ENCODE measurements around the gene DELE1.

Gene DELE1

GRCh38 chr5:141923448-141924313 is at the start of gene DELE1:
DELE1 (plus strand) TSS chr5:141923871; CDS start chr5:141923942, 71 bp downstream.
- peak; percentile 83 for DNase-seq (ENCODE audit: low read depth)

- DNase-seq (ENCODE audit: low read depth): no peak
Measured at GRCh38 chr5:141873933-141874261, 49.8 kb upstream of the DELE1 start.

- no peak for DNase-seq (ENCODE audit: low read depth)
Measured at GRCh38 chr5:141874262-141874964, 49.3 kb upstream of the DELE1 start.

GRCh38 chr5:141875022-141875740 is 48.5 kb upstream of the DELE1 start:
- DNase-seq (ENCODE audit: low read depth): no peak

GRCh38 chr5:141875795-141876627 is 47.7 kb upstream of the DELE1 start:
- no peak for DNase-seq (ENCODE audit: low read depth)

GRCh38 chr5:141876628-141877355 is 46.9 kb upstream of the DELE1 start:
- DNase-seq (ENCODE audit: low read depth): no peak

- DNase-seq (ENCODE audit: low read depth): no peak
Measured at GRCh38 chr5:141877356-141878185, 46.1 kb upstream of the DELE1 start.

GRCh38 chr5:141878186-141878710 is 45.4 kb upstream of the DELE1 start, which contains the start of gene PCDH1:
PCDH1 (minus strand) TSS chr5:141878410; CDS start chr5:141878262, 148 bp downstream.
- DNase-seq (ENCODE audit: low read depth): no peak

GRCh38 chr5:141878711-141879425 is 44.8 kb upstream of the DELE1 start:
- peak; percentile 67 for DNase-seq (ENCODE audit: low read depth)

- no peak for DNase-seq (ENCODE audit: low read depth)
Measured at GRCh38 chr5:141879426-141879759, 44.3 kb upstream of the DELE1 start.

- no peak for DNase-seq (ENCODE audit: low read depth)
Measured at GRCh38 chr5:141879941-141880738, 43.5 kb upstream of the DELE1 start.

GRCh38 chr5:141880961-141881801 is 42.5 kb upstream of the DELE1 start:
- no peak for DNase-seq (ENCODE audit: low read depth)

GRCh38 chr5:141881886-141882285 is 41.8 kb upstream of the DELE1 start:
- DNase-seq (ENCODE audit: low read depth): no peak

GRCh38 chr5:141882594-141883183 is 41.0 kb upstream of the DELE1 start:
- no peak for DNase-seq (ENCODE audit: low read depth)

- DNase-seq (ENCODE audit: low read depth): no peak
Measured at GRCh38 chr5:141883184-141883891, 40.3 kb upstream of the DELE1 start.

GRCh38 chr5:141883892-141884318 is 39.8 kb upstream of the DELE1 start:
- DNase-seq (ENCODE audit: low read depth): no peak
